ENCODE measurements around the gene CD248. TPM values are rescaled to one million over a fixed set of nuclear protein-coding genes. Genes with fewer than 3 reads are reported as not detected.

The CD248 gene
- total RNA-seq, 2 donors from 2014 or later = 22.9 to 32.4 TPM

DNA sequence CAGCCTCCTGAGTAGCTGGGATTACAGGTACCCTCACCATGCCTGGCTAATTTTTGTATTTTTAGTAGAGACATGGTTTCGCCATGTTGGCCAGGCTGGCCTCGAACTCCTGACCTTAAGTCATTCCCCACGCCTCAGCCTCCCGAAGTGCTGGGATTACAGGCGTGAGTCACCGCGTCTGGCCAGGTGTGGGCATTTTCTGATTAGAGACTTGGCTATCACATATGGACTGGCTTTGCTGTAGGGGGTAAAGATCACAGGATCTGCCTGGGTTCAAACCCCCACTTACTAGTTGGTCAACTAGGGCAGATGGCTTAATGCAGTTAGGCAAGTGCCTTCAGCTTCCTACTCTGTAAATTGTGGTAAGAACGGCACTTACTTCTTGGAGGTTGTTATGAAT, 6.5 kb downstream of the CD248 start:
- TF ChIP-seq, protein P1, sequence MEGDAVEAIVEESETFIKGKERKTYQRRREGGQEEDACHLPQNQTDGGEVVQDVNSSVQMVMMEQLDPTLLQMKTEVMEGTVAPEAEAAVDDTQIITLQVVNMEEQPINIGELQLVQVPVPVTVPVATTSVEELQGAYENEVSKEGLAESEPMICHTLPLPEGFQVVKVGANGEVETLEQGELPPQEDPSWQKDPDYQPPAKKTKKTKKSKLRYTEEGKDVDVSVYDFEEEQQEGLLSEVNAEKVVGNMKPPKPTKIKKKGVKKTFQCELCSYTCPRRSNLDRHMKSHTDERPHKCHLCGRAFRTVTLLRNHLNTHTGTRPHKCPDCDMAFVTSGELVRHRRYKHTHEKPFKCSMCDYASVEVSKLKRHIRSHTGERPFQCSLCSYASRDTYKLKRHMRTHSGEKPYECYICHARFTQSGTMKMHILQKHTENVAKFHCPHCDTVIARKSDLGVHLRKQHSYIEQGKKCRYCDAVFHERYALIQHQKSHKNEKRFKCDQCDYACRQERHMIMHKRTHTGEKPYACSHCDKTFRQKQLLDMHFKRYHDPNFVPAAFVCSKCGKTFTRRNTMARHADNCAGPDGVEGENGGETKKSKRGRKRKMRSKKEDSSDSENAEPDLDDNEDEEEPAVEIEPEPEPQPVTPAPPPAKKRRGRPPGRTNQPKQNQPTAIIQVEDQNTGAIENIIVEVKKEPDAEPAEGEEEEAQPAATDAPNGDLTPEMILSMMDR (IDR thresholded peaks at IDR 0.05) = no peak
- no peak for ATAC-seq (ENCODE audit: insufficient number of reproducible peaks, low FRiP score, low read depth)
- H3K36me3 ChIP-seq = no peaks in the 10 kb centered on the region
- H3K4me3 ChIP-seq = no peak overlapping the region
- no peak for DNase-seq (ENCODE audit: low spot score)
- peaks cover 0 to 10% of the 10 kb centered on the region in 2 donors for H3K4me1 ChIP-seq (ENCODE audit: control insufficient read depth in 1 of 2, low read depth in 2 of 2)
- no peaks in the 10 kb centered on the region for H3K9me3 ChIP-seq
- H3K27ac ChIP-seq = no peak overlapping the region
- H3K27me3 ChIP-seq (replicated peaks; ENCODE audit: insufficient read depth) = peaks cover 5% of the 10 kb centered on the region

DNA sequence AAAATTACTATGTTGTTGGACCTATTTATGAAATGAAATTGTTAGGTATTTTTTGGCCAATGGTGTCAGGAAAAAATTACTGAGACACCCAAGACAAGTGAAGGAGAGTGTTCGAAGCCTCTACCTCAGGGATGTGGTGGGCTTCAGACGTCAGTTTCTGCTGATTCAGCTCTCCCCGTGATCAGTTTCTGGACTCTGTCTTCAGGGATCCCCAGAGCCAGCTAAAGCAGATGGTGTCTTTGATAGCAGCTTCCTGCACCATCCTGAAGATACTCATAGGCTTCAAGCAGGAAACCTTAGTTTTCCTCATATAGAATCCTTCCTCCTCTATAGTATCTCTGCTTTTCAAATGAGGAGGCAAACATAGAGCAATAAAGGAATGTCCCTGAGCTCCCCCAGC, 7.4 kb downstream of the CD248 start:
- DNase-seq (ENCODE audit: low spot score) (no peak), ATAC-seq (ENCODE audit: insufficient number of reproducible peaks, low FRiP score, low read depth) (no peak)
- TF ChIP-seq, protein P1 (IDR thresholded peaks at IDR 0.05) = no peak
- Histone ChIP-seq H3K36me3 (no peaks in the 10 kb centered on the region), H3K27ac (no peak overlapping the region), H3K27me3 (replicated peaks; ENCODE audit: insufficient read depth) (peaks cover 2% of the 10 kb centered on the region), H3K4me3 (no peak overlapping the region), H3K9me3 (no peaks in the 10 kb centered on the region), H3K4me1 (ENCODE audit: control insufficient read depth in 1 of 2, low read depth in 2 of 2) (peaks cover 0 to 10% of the 10 kb centered on the region in 2 donors)

DNA sequence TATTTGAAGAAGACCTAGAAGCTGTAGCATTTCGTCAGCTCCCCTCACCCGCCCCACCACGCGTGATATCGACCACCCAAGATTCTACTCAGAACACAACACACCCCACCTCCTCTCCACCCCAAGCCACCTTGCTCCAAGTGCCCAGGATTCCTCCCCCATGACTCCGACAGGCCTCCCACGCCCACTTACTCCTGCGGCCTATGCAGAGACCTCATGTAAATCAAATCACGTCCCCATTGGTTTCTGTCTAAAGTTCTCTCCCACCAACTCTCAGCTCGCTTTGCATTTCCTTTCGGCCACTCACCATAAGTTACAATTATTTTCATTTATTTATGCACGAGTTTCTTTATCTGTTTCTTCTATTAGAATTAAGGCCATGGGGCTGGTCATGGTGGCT, 14.2 kb downstream of the CD248 start:
- Histone ChIP-seq H3K27me3 (replicated peaks; ENCODE audit: insufficient read depth) (no peaks in the 10 kb centered on the region), H3K27ac (no peak overlapping the region), H3K36me3 (no peaks in the 10 kb centered on the region), H3K4me1 (ENCODE audit: control insufficient read depth in 1 of 2, low read depth in 2 of 2) (no peaks in the 10 kb centered on the region), H3K4me3 (no peak overlapping the region), H3K9me3 (no peaks in the 10 kb centered on the region)
- ATAC-seq (ENCODE audit: insufficient number of reproducible peaks, low FRiP score, low read depth) = no peak
- DNase-seq (ENCODE audit: low spot score) = no peak
- TF ChIP-seq, protein P1 (IDR thresholded peaks at IDR 0.05) = no peak

DNA sequence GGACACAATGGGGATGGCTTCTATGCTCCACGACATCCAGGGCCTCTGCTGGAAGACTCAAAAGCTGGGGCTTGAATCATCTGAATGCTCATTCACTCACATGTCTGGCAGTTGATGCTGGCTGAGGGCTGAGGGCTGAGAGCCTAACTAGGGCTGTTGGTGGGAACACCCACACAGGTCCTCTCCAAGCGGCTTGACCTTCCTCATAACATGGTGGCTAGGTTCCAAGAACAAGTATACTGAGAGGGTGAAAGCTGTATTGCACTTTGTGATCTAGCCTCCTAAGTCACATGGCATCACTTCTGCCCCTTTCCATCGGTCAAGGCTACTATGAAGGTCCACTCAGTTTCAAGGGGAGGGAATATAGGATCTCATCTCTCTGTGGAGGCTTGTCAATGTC, 17.7 kb downstream of the CD248 start:
- DNase-seq (ENCODE audit: low spot score) (no peak), ATAC-seq (ENCODE audit: insufficient number of reproducible peaks, low FRiP score, low read depth) (no peak)
- no peaks in the 10 kb centered on the region for H3K27me3 ChIP-seq (replicated peaks; ENCODE audit: insufficient read depth)
- H3K9me3 ChIP-seq = no peaks in the 10 kb centered on the region
- H3K4me1 ChIP-seq (ENCODE audit: control insufficient read depth in 1 of 2, low read depth in 2 of 2) = no peaks in the 10 kb centered on the region
- H3K27ac ChIP-seq = no peak overlapping the region
- H3K4me3 ChIP-seq = no peak overlapping the region
- TF ChIP-seq, protein P1 (IDR thresholded peaks at IDR 0.05) = no peak
- no peaks in the 10 kb centered on the region for H3K36me3 ChIP-seq

DNA sequence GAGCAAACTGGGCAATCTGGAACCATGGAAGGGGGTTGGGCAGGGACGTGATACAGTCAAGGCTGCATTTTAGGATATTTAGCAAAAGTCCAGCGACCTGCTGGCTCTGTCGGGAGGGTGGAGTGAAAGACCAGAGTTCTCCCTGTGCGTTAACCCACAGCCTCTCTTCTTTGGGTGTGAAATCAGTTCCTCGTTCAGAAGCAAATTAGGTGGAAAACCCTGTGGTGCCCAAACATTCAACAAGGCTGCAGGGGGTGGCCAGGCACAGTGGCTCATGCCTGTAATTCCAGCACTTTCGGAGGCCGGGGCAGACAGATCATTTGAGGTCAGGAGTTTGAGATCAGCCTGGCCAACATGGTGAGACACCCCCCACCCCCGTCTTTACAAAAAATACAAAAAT, 19.2 kb downstream of the CD248 start:
- Histone ChIP-seq H3K4me1 (ENCODE audit: control insufficient read depth in 1 of 2, low read depth in 2 of 2) (no peaks in the 10 kb centered on the region), H3K36me3 (no peaks in the 10 kb centered on the region), H3K4me3 (no peak overlapping the region), H3K27ac (no peak overlapping the region), H3K9me3 (no peaks in the 10 kb centered on the region), H3K27me3 (replicated peaks; ENCODE audit: insufficient read depth) (no peaks in the 10 kb centered on the region)
- ATAC-seq (ENCODE audit: insufficient number of reproducible peaks, low FRiP score, low read depth) (no peak), DNase-seq (ENCODE audit: low spot score) (no peak)
- TF ChIP-seq, protein P1 (IDR thresholded peaks at IDR 0.05) = no peak
